ENCODE results near the gene SLC7A5. TPM values are rescaled to one million over a fixed set of nuclear protein-coding genes. Genes with fewer than 3 reads are reported as not detected.

Gene SLC7A5
- total RNA-seq, 2 donors from 2014 or later = 1.6 to 3.4 TPM

- Histone ChIP-seq H3K36me3 (replicated peaks in 1 of 2; ENCODE audit: insufficient read depth in 1 of 2, low read depth in 2 of 2) (peaks cover 0 to 3% of the 10 kb centered on the region in 2 donors), H3K27me3 (no peaks in the 10 kb centered on the region), H3K27ac (no peak overlapping the region), H3K4me1 (no peaks in the 10 kb centered on the region), H3K9me3 (no peaks in the 10 kb centered on the region), H3K4me3 (no peak overlapping the region)
- TF ChIP-seq POLR2A (IDR thresholded peaks at IDR 0.05) = no peak
- TF ChIP-seq, protein P1, sequence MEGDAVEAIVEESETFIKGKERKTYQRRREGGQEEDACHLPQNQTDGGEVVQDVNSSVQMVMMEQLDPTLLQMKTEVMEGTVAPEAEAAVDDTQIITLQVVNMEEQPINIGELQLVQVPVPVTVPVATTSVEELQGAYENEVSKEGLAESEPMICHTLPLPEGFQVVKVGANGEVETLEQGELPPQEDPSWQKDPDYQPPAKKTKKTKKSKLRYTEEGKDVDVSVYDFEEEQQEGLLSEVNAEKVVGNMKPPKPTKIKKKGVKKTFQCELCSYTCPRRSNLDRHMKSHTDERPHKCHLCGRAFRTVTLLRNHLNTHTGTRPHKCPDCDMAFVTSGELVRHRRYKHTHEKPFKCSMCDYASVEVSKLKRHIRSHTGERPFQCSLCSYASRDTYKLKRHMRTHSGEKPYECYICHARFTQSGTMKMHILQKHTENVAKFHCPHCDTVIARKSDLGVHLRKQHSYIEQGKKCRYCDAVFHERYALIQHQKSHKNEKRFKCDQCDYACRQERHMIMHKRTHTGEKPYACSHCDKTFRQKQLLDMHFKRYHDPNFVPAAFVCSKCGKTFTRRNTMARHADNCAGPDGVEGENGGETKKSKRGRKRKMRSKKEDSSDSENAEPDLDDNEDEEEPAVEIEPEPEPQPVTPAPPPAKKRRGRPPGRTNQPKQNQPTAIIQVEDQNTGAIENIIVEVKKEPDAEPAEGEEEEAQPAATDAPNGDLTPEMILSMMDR (IDR thresholded peaks at IDR 0.05) = no peak
- WGBS, 2 donors = 90 to 93% methylated on average over 17 to 29 of the region's 29 CpGs
- intact Hi-C loops (cut with DNase I) = no loop called here
- DNase-seq = no peak
- no peak for ATAC-seq
Observed at GRCh38 chr16:87840271-87840978, 28.9 kb downstream of the SLC7A5 start.

- intact Hi-C loops (cut with DNase I) = no loop called here
- DNase-seq = no peak
- Histone ChIP-seq H3K27me3 (no peaks in the 10 kb centered on the region), H3K9me3 (no peaks in the 10 kb centered on the region), H3K27ac (no peak overlapping the region), H3K4me1 (no peaks in the 10 kb centered on the region), H3K36me3 (replicated peaks in 1 of 2; ENCODE audit: insufficient read depth in 1 of 2, low read depth in 2 of 2) (peaks cover 0 to 3% of the 10 kb centered on the region in 2 donors), H3K4me3 (no peak overlapping the region)
- 93 to 96% methylated on average over 15 to 17 of the region's 34 CpGs for WGBS, 2 donors
- no peak for ATAC-seq
- TF ChIP-seq, protein P1 (IDR thresholded peaks at IDR 0.05) = no peak
- TF ChIP-seq POLR2A (IDR thresholded peaks at IDR 0.05) = no peak
Observed at GRCh38 chr16:87839542-87840270, 29.6 kb downstream of the SLC7A5 start.

DNA sequence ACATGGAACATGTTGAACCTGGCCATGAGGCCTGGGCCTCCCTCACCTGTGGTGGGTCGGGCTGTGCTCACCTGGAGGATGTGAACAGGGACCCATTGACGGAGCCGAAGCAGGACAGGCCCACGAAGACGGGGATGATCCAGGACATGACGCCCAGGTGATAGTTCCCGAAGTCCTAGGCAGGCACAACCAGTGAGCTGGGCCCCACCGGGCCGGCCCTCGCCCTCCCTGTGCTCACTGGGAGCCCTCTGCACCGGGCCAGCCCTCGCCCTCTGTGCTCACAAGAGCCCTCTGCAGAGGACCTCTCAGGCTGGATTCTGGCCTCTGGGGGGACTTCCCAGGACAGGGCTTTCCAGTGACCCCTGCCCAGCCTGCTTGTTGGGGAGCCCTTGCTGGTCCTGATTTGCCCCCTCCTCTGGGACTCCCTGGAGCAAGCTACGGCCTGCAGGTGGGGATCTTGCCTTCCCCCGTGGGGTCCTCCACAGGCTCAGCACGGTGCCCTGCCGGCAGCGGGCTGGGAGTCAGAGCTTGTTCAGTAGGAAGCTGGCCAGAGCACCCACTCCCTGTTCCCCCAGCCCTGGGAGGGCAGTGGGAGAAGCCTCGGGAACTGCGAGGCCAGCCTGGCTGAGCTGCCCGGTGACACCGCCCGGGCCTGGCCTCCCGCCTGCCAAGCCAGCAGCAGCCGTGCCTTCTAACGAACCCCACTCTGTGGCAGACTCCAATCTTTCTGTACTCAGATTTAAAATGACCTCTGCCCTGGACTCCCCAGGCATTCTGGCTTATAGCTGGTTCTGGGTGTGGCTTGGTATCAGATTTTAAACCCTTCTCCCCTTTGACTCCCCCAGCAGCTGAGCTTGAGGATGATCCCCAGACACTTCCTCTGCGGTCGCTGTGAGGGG is 30.4 kb downstream of the SLC7A5 start:
- TF ChIP-seq POLR2A (IDR thresholded peaks at IDR 0.05) = no peak
- Histone ChIP-seq H3K27me3 (no peaks in the 10 kb centered on the region), H3K9me3 (no peaks in the 10 kb centered on the region), H3K4me3 (no peak overlapping the region), H3K27ac (no peak overlapping the region), H3K4me1 (no peaks in the 10 kb centered on the region), H3K36me3 (replicated peaks in 1 of 2; ENCODE audit: insufficient read depth in 1 of 2, low read depth in 2 of 2) (peaks cover 0 to 3% of the 10 kb centered on the region in 2 donors)
- 76 to 100% methylated on average over 1 to 27 of the region's 27 CpGs for WGBS, 2 donors
- DNase-seq (peak in 1 of 4 donors; percentile 42), ATAC-seq (no peak)
- intact Hi-C loops (cut with DNase I) = no loop called here

DNA sequence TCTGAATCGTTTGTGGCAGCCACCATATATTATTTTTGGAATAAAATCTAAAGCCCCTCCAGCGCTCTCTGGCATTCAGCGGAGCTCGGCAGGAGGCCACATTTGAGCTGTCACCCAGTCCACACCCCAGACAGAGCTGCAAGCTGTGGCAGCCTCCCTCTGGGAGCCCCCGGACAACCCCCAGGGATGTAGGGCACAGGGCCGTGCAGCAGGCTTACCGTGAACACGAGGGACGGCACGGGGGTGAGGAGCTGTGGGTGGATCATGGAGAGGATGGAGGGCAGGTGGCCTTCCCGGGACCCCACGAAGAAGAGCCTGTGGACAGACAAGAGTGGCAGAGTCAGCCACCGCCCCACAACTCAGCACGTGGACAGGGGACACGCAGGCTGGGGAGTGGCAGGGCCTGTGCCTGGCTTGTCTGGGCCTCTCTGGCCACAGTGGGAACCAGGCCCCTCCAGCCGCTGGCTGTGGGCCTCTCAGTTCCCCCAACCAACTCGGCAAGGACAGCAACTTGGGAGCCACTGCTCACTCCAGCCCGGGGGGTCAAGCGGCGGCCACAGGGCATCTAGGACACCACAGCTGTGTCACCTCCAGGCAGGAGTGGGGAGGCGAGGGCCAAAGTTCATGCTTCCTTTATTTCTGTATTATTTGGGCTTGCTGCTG is 31.5 kb downstream of the SLC7A5 start:
- Histone ChIP-seq H3K9me3 (no peaks in the 10 kb centered on the region), H3K27me3 (no peaks in the 10 kb centered on the region), H3K27ac (no peak overlapping the region), H3K4me1 (no peaks in the 10 kb centered on the region), H3K36me3 (replicated peaks in 1 of 2; ENCODE audit: insufficient read depth in 1 of 2, low read depth in 2 of 2) (peaks cover 0 to 3% of the 10 kb centered on the region in 2 donors), H3K4me3 (no peak overlapping the region)
- ATAC-seq = no peak
- TF ChIP-seq, protein P1 (IDR thresholded peaks at IDR 0.05) = no peak
- no peak for TF ChIP-seq POLR2A (IDR thresholded peaks at IDR 0.05)
- 90 to 92% methylated on average over 10 to 21 of the region's 21 CpGs for WGBS, 2 donors
- no peak for DNase-seq
- intact Hi-C loops (cut with DNase I) = no loop called here
